Endothelial cell of umbilical vein (primary cell): ENCODE data around the gene DIP2B. TPM values are rescaled to one million over a fixed set of nuclear protein-coding genes. Genes with fewer than 3 reads are reported as not detected.

ENCODE experiments used
- BruUV-seq: library from RNA; stranded (reverse); fragments of 400-500 nt; replicated peaks from 2 replicates; lab custom pipeline; 2021; lab: Mats Ljungman, UMichigan
- CTCF ChIA-PET: fragments of 300-600, 350-600 bp; sonication (Branson Sonifier 250); formaldehyde crosslinking; loops from one replicate; lab custom pipeline; 2021; ENCODE audit warnings: antibody characterized with exemption, inconsistent platforms; lab: Charles Lee
- POLR2A ChIA-PET: fragments of 300-600, 350-600 bp; sonication (Branson Sonifier 250); formaldehyde crosslinking; loops from one replicate; lab custom pipeline; 2021; ENCODE audit warnings: antibody characterized with exemption, inconsistent platforms; lab: Charles Lee
- DNase-seq: peaks from one replicate; pipeline ENCODE4 v3.0.0-alpha.2; 2011; ENCODE audit warnings: low read depth, low spot score
- FAIRE-seq: peaks from 2 replicates; lab custom pipeline; 2011; peaks lifted over from hg19 to GRCh38; lab: Jason Lieb, UNC
- H2AFZ ChIP-seq: 2 replicates; pipeline ENCODE4 v1.6.0; 2012; ENCODE audit warnings: low read depth, low read length, control low read depth, inconsistent platforms
- H3K27ac ChIP-seq: 2 replicates; pipeline ENCODE4 v1.5.1; 2011; ENCODE audit warnings: low read depth, mild to moderate bottlenecking, control low read depth, low read length, moderate library complexity; ENCODE audit not compliant: insufficient read depth
- H3K27me3 ChIP-seq, 2 experiments: 2 replicates each; pipeline versions ENCODE4 v1.6.0 to v1.6.1; 2011; ENCODE audit warnings: low read length in 2 of 2, mixed read lengths in 1 of 2; ENCODE audit not compliant: control insufficient read depth in 2 of 2, insufficient read depth in 2 of 2
- H3K36me3 ChIP-seq, 2 experiments: 2 replicates in 1 of 2; 3 replicates in 1 of 2; pipeline ENCODE4 v1.5.1; 2011; ENCODE audit warnings: low read length in 2 of 2, mild to moderate bottlenecking in 1 of 2, moderate library complexity in 1 of 2; ENCODE audit not compliant: control insufficient read depth in 2 of 2, insufficient read depth in 2 of 2; ENCODE audit errors: extremely low read depth in 1 of 2
- H3K4me1 ChIP-seq: 3 replicates; pipeline ENCODE4 v1.5.1; 2011; ENCODE audit warnings: mild to moderate bottlenecking, low read length; ENCODE audit not compliant: control insufficient read depth, insufficient read depth; ENCODE audit errors: extremely low read depth
- H3K4me2 ChIP-seq: 2 replicates; pipeline ENCODE4 v1.6.1; 2011; ENCODE audit warnings: low read length, control low read depth, mixed read lengths; ENCODE audit not compliant: insufficient read depth
- H3K4me3 ChIP-seq, 3 experiments: fragments of 200-600 bp in 1 of 3; sonication (generic), shearing (Covaris generic) in 1 of 3; replicated peaks in 1 of 3; 2 replicates each; pipeline ENCODE4 v1.5.1; 2011 to 2016; ENCODE audit warnings: control low read depth in 3 of 3, low read length in 3 of 3, mild to moderate bottlenecking in 2 of 3, inconsistent platforms in 1 of 3, low read depth in 1 of 3, moderate library complexity in 1 of 3; ENCODE audit not compliant: insufficient read depth in 1 of 3
- H3K79me2 ChIP-seq: 2 replicates; pipeline ENCODE4 v1.6.0; 2012; ENCODE audit warnings: low read length, inconsistent platforms; ENCODE audit not compliant: control insufficient read depth, insufficient read depth
- H3K9ac ChIP-seq: replicated peaks from 2 replicates; pipeline ENCODE3; 2011; ENCODE audit warnings: low read length, control low read depth; ENCODE audit not compliant: insufficient read depth; ENCODE audit errors: extremely low read depth
- H3K9me1 ChIP-seq: replicated peaks from 3 replicates; pipeline ENCODE4 v1.6.0; 2011; ENCODE audit warnings: mild to moderate bottlenecking, low read length; ENCODE audit not compliant: control insufficient read depth, insufficient read depth; ENCODE audit errors: extremely low read depth
- H3K9me3 ChIP-seq: replicated peaks from 2 replicates; pipeline ENCODE4 v1.5.1; 2012; ENCODE audit warnings: low read length, inconsistent platforms; ENCODE audit not compliant: control insufficient read depth, insufficient read depth
- H4K20me1 ChIP-seq: replicated peaks from 2 replicates; pipeline ENCODE3; 2011; ENCODE audit warnings: mild to moderate bottlenecking, low read length; ENCODE audit not compliant: control insufficient read depth, insufficient read depth; ENCODE audit errors: extremely low read depth
- EZH2 ChIP-seq: IDR thresholded peaks from 2 replicates; pipeline ENCODE4 v1.6.1; 2012; ENCODE audit warnings: borderline replicate concordance, low read depth, mild to moderate bottlenecking, moderate library complexity, low read length, inconsistent platforms; ENCODE audit not compliant: severe bottlenecking
- FOS ChIP-seq: IDR thresholded peaks from 2 replicates; pipeline ENCODE4 v1.6.1; 2011; ENCODE audit warnings: mild to moderate bottlenecking, low read length, moderate library complexity, borderline replicate concordance; ENCODE audit not compliant: insufficient read depth
- GATA2 ChIP-seq: IDR thresholded peaks from 2 replicates; pipeline ENCODE4 v1.7.0; 2011; ENCODE audit warnings: low read depth, mild to moderate bottlenecking, moderate library complexity, mixed read lengths, low read length; ENCODE audit not compliant: insufficient read length, insufficient read depth
- JUN ChIP-seq: IDR thresholded peaks from 2 replicates; pipeline ENCODE4 v1.6.1; 2011; ENCODE audit warnings: borderline replicate concordance, low read depth; ENCODE audit not compliant: insufficient read length, insufficient read depth
- MYC ChIP-seq: IDR thresholded peaks from one replicate; pipeline ENCODE4 v1.6.1; 2011; ENCODE audit warnings: mild to moderate bottlenecking, low read depth, low read length
- POLR2A ChIP-seq: IDR thresholded peaks from 2 replicates; pipeline ENCODE4 v1.6.1; 2012; ENCODE audit warnings: low read depth, mild to moderate bottlenecking, control low read depth, low read length
- POLR2AphosphoS5 ChIP-seq: IDR thresholded peaks from 2 replicates; pipeline ENCODE4 v1.6.1; 2012; ENCODE audit warnings: low read depth, mild to moderate bottlenecking, control low read depth, low read length, moderate library complexity; ENCODE audit not compliant: insufficient read depth
- dilution Hi-C: fragments of 300-500 bp; cut with MboI; formaldehyde crosslinking; loops from one replicate; pipeline ENCODE4 v1.15.0; 2019; ENCODE audit warnings: low sequenced_read_pairs; ENCODE audit not compliant: extremely low pct_ligation_motif_present
- intact Hi-C: fragments of 100-400 bp; cut with micrococcal nuclease; formaldehyde crosslinking; loops from one replicate; pipeline ENCODE4 v1.10.0; 2022
- polyA plus RNA-seq, 4 experiments: library from polyadenylated mRNA; depleted of rRNA in 3 of 4; stranded (reverse) in 3 of 4; unstranded in 1 of 4; fragments of >200 nt; gene quantifications; 2 replicates each; pipeline versions ENCODE4 v1.2.1 to v1.2.3, GENCODE V29; 2011 to 2012; ENCODE audit warnings: missing spikeins in 1 of 4
- total RNA-seq: library from RNA; stranded (reverse); gene quantifications from 2 replicates; pipeline ENCODE4 v1.2.3, GENCODE V29; 2021
- TF ChIP-seq, protein P1 (sequence below): IDR thresholded peaks from 2 replicates; pipeline ENCODE4 v1.6.1; 2011; ENCODE audit not compliant: insufficient read depth, insufficient read length
- TF ChIP-seq, protein P2 (sequence below), 2 donors: IDR thresholded peaks; 1 replicate in 1 of 2; 2 replicates in 1 of 2; pipeline ENCODE4 v1.5.1; 2011; ENCODE audit warnings: low read length in 2 of 2, mild to moderate bottlenecking in 2 of 2, moderate library complexity in 2 of 2, control low read depth in 1 of 2, inconsistent platforms in 1 of 2, low read depth in 1 of 2; ENCODE audit not compliant: insufficient read depth in 1 of 2; ENCODE audit errors: extremely low read depth in 1 of 2

The DIP2B gene
- total and polyA plus RNA-seq, 2 donors (not counting 3 experiments of a cell fraction or from before 2014, with no cell fraction given), result 14.5 to 28.0 TPM

DNA sequence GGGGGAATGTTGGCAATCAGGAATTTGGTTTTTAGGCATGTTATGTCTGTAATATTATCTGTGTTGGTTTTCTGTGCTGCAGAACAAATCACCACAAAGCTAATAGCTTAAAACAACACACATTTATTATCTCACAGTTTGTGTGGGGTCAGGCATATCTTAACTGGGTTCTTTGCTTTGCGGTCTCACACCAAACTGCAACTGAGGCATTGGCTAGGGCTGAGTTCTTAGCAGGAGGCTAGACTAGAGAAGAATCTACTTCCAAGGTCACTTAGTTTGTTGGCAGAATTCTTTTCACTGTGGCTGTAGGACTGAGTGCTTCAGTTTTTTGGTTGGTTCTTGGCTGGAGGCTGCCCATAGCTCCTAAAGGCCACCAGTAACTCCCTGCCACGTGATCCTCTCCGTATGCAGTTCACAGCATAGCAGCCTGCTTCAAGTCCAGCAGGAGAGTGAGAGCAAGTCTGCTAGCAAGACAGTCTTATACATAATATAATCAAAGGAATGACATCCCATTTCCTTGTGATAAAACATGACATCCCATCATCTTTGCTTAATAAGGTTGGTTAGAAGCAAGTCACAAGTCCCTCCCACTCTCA is 280.7 kb downstream of the DIP2B start:
- Histone ChIP-seq H2AFZ (no peak overlapping the region), H3K27me3 (no peaks in the 10 kb centered on the region), H3K4me1 (peaks cover 21% of the 10 kb centered on the region), H3K36me3 (peaks cover 0 to 2% of the 10 kb centered on the region in 2 experiments), H3K4me3 (no peak overlapping the region), H3K9ac (no peak overlapping the region), H3K4me2 (no peak overlapping the region), H3K27ac (peak overlapping the region; percentile 98), H3K9me3 (no peaks in the 10 kb centered on the region), H4K20me1 (no peaks in the 10 kb centered on the region), H3K79me2 (peaks cover 13% of the 10 kb centered on the region), H3K9me1 (no peaks in the 10 kb centered on the region)
- intact Hi-C loops (loop anchor here (2.0 kb wide), 1 partner anchor 21 kb away; the partner anchor contains the start of gene ATF1), dilution Hi-C loops (no loop called here)
- DNase-seq (no peak), FAIRE-seq (peak; percentile 80)
- TF ChIP-seq MYC, result no peak
- CTCF ChIA-PET, result interaction anchor here (1.5 to 1.9 kb wide), 2 partner anchors 12 to 20 kb away, joined by 5 to 8 read pairs; no protein-coding TSS in a partner anchor
- BruUV-seq, result no TSS peak
- POLR2A ChIA-PET, result no interaction called here

DNA sequence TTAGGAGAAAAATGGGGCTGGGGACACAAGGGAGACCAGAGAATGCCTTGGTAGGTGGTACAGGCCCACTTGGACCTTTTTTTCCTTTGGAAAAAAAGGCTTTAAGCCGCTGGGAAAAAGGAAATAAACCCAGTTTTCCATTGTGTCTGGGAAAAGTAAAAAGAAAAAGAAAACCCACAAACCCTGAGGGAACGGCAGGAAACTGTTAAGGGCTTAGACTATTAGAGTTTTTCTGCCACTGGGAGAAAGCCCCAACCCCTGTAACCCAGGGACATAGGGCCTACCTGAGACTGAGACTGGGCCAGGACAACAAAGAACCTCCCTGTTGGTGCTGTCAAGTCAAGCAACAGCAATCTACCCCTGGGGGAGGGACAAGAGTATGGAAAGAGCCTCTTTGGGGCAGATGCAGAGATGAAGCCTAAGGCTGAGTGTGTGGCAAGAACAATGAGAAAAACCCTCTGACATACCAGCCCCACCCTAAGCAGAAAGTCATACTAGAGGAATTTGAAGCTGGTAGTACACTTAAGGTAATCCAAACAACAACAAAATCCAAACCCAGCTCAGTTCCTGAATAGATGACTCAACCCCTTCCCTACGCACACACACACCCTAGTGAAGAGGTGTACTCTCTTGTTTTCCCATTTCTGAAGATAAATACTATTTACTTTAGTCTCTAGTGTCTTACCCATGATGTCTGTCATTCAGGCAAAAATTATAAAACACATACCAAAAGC is 281.9 kb downstream of the DIP2B start:
- H2AFZ ChIP-seq, result peak overlapping the region; percentile 51
- intact Hi-C loops, result loop anchor here (2.0 kb wide), 1 partner anchor 22 kb away; the partner anchor contains the start of gene ATF1
- no peaks in the 10 kb centered on the region for H3K9me1 ChIP-seq
- H3K27me3 ChIP-seq, result no peaks in the 10 kb centered on the region
- peak overlapping the region; percentile 98 for H3K27ac ChIP-seq
- POLR2A ChIA-PET, result no interaction called here
- H3K4me1 ChIP-seq, result peaks cover 21% of the 10 kb centered on the region
- CTCF ChIA-PET, result interaction anchor here (0.6 to 2.2 kb wide), 8 partner anchors 9 to 199 kb away, joined by 3 to 30 read pairs (median 4); partner anchors contain the start of gene ATF1
- FAIRE-seq (peak; percentile 96), DNase-seq (peak; percentile 81)
- no peaks in the 10 kb centered on the region for H3K36me3 ChIP-seq
- H3K9ac ChIP-seq, result peak overlapping the region; percentile 86
- no peaks in the 10 kb centered on the region for H4K20me1 ChIP-seq
- no peak overlapping the region for H3K4me3 ChIP-seq
- H3K9me3 ChIP-seq, result no peaks in the 10 kb centered on the region
- dilution Hi-C loops, result no loop called here
- TF ChIP-seq EZH2 (no peak), MYC (no peak), GATA2 (no peak), FOS (peak; percentile 93), POLR2AphosphoS5 (peak; percentile 82), JUN (peak; percentile 85), POLR2A (no peak)
- TF ChIP-seq, protein P1, sequence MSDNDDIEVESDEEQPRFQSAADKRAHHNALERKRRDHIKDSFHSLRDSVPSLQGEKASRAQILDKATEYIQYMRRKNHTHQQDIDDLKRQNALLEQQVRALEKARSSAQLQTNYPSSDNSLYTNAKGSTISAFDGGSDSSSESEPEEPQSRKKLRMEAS, result no peak
- TF ChIP-seq, protein P2, sequence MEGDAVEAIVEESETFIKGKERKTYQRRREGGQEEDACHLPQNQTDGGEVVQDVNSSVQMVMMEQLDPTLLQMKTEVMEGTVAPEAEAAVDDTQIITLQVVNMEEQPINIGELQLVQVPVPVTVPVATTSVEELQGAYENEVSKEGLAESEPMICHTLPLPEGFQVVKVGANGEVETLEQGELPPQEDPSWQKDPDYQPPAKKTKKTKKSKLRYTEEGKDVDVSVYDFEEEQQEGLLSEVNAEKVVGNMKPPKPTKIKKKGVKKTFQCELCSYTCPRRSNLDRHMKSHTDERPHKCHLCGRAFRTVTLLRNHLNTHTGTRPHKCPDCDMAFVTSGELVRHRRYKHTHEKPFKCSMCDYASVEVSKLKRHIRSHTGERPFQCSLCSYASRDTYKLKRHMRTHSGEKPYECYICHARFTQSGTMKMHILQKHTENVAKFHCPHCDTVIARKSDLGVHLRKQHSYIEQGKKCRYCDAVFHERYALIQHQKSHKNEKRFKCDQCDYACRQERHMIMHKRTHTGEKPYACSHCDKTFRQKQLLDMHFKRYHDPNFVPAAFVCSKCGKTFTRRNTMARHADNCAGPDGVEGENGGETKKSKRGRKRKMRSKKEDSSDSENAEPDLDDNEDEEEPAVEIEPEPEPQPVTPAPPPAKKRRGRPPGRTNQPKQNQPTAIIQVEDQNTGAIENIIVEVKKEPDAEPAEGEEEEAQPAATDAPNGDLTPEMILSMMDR (IDR thresholded peaks at IDR 0.05; ENCODE audit: extremely low read depth in 1 of 2, insufficient read depth in 1 of 2, low read depth in 1 of 2, low read length in 2 of 2), result no peak
- H3K79me2 ChIP-seq, result peaks cover 13% of the 10 kb centered on the region
- TSS peak; percentile 97 for BruUV-seq
- peak overlapping the region; percentile 73 for H3K4me2 ChIP-seq
